T47D (cell line): Measurements from ENCODE around the gene RNLS.

Experiments used
- DNase-seq, 2 experiments: peaks; one replicate each; pipeline versions ENCODE4 v3.0.0 to v3.0.0-alpha.2; 2011 to 2012; ENCODE audit warnings: low read depth in 1 of 2, low spot score in 1 of 2
- JUND ChIP-seq: IDR thresholded peaks from 2 replicates; pipeline ENCODE4 v1.6.1; 2012; ENCODE audit warnings: low read depth
- in situ Hi-C: cut with HindIII; loops from 2 replicates; pipeline ENCODE4 v1.10.0; 2016; ENCODE audit warnings: low sequenced_read_pairs, low pct_unique_long_range_greater_than_20kb

Gene RNLS

DNA sequence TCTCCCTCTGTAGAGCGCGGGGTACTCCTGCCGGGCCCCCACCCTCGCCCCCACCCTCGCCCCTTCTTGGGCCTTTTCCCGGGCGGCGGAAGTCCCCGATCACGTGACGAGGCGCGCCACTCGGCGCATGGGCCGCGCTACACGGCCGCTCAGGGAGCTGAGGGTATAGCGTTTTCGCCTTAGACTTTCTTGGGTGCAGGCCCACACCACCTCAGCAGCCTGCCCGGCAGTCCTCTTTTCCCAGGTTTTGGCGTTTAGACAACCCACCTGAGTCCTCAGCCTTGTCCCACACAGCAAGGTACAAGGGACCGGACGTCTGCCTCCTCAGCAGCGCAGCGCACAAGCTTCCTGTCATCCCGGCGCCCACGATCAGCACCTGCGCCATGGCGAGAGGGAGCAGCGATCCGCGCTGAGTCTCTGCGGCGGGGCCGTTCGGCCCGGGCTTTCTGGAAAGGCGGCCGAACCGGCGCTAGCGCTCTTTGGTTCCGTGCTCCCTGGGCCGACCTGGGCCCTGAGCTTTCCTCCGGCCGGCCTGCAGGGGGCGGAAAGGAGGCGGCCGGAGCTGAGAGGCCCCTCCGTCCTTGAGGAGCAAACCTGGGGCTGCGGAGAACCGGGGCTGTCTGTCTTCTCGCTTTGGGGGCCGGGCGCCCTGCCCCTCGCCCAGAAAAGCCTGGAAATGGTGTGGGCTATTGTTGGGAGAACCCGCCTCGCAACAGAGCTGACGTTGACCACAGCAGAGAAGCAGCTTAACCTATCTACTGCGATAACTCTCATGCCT, at the start of gene RNLS:
Gene RNLS, minus strand, starts transcription at position 513 of the 778 bp plus-strand sequence.
- TF ChIP-seq JUND: no peak
- in situ Hi-C loops: no loop called here
- DNase-seq: peak; percentile 11 to 55

GRCh38 chr10:88624840-88625239, 41.7 kb upstream of the RNLS start:
- TF ChIP-seq JUND: no peak
- DNase-seq: no peak
- in situ Hi-C loops: no loop called here

DNA sequence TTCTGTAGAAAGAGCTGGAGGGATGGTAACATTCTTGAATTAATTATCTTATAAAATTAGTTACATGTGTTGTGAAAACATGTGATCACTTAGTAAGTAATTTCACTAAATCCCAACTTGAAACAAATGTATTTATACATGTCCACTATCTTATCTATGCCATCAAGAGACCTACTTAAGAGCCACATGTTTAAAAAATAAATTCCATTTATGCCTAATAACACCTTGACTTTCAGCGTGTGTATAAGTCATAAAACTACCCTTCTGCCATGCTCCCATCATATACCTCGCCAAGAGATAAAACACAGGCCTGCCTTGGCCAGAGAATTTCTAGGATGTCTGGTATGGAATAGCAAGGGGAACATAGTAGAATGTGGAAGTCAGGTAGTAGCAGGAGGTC, 40.7 kb upstream of the RNLS start:
- no peak for DNase-seq
- in situ Hi-C loops: no loop called here
- TF ChIP-seq JUND: no peak

DNA sequence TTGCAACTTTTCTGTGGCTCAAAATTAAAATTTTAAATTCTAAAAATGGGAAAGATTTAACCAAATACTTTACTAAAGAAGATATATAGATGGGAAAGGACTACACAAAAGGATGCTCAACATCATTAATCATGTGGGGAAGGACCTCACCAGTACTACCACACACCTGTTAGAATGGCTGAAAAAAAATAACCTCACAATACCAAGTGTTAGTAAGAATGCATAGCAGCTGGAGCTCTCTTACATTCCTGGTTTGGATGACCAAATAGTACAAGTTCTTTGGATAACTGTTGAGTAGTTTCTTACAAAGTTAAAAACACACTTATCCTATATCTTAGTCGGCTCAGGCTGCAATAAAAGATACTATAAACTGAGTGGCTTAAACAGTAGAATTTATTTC, 37.3 kb upstream of the RNLS start:
- no peak for TF ChIP-seq JUND
- in situ Hi-C loops: no loop called here
- DNase-seq: no peak

DNA sequence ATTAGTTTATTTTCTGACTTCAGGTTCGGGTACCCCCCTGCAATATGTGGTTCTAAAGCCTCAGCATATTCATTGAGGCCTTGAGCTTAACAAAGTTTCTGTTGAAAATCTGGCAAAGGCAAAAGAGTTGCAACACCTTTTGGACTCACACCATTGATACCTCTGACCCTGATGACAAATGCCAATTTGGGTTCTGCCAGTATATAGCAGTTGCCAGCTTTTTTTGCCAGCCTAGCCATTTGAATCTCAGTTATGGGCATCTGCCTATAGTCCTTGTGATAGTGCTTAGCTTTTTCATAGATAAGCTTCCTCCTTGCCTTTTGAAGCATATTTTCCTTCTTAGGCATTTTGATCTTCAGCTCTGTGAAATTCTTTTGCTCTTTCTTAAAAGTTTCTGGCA, 35.4 kb upstream of the RNLS start:
- TF ChIP-seq JUND: no peak
- in situ Hi-C loops: no loop called here
- no peak for DNase-seq

- in situ Hi-C loops: no loop called here
- DNase-seq: no peak
- TF ChIP-seq JUND: no peak
Measured at GRCh38 chr10:88617772-88618300, 34.7 kb upstream of the RNLS start.

- TF ChIP-seq JUND: no peak
Measured at GRCh38 chr10:88616250-88616977, 33.3 kb upstream of the RNLS start.

DNA sequence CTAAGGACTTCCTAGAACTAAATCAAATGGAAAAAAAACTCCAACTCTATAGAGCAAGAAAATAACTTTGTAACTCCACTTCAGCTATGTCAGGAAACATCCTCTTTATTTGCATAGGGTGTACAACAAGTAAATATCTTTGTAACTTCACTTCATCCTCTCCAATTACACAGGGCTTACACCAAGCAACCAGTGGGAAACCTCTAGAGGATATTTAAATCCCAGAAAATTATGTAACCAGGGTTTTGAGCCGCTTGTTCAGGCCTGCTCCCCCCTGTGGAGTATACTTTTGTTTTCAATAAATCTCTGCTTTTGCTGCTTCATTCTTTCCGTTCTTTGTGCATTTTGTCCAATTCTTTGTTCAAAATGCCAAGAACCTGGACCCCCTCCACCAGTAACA, 25.7 kb upstream of the RNLS start:
- no peak for TF ChIP-seq JUND
- DNase-seq: no peak
- in situ Hi-C loops: no loop called here

More at GRCh38 chr10:88616250-88616977, 33.3 kb upstream of the RNLS start:
- in situ Hi-C loops: no loop called here
- no peak for DNase-seq

DNA sequence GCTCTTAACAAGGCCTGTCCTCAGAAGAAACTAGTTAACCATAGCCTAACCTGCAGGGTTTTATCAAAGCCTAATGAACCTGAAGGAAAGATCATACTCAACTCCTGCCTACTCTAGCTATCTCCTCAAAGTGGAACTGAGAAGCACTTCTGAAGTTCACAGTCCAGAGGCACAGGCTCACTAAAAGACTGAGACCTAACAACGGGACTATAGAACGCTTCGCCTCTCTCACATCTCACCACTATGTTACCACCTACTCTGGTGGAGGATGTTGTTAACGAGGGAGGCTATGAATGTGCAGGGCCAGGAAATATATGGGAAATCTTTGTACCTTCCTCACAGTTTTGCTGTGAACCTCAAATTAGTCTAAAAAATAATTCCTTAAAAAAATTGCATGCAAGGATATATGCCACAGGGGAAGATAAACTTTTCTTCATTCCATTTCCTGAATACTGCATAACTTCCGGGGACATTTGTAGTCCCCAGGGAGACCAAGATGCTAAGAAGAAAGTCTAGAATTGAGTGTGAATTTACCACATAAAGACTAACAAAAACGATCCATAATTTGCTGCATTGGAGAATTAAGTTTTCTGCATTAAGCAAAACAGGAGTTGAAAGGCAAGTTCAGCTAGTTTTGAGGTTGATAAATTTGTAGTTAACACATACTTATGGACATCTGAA, 25.1 kb upstream of the RNLS start:
- TF ChIP-seq JUND: no peak
- DNase-seq: no peak
- in situ Hi-C loops: no loop called here

DNA sequence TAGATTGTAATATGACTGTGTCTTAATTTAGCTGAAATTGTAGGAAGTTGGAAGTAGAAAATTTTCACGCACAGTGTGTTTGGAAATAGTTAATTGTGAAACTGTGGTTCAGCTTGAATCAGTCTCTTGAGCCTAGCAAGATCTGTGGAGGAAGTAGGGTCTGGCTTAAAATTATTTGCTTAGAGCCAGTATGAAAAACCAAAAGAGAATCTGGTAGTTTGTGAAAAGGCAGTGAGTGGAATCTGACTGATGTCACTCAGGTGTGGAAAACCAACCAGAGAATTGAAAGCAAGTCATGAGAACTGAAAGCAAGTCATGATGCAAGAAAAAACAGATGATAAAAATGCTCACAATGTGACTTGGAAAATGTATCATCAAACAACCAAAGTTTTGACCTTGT, 14.9 kb upstream of the RNLS start:
- in situ Hi-C loops: no loop called here

DNA sequence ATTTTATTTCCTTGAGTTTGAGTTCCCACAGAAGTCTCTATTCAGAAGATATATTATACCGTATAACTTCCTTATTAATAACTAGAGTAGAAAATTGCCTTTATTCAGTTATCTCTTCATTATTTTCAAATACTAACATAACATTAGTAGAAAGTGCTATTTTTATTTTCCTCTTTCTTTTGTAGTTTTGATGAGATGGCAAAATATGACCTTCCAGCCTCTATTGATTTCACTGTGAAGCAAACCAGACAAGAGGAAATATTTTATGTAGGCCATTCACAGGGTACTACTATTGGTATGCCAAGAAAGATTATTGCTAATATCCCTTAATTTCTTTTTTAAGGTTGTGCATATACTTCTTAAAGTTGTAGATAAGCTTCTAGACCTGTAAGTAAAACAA, 11.4 kb upstream of the RNLS start:
- in situ Hi-C loops: no loop called here
- no peak for DNase-seq
- TF ChIP-seq JUND: no peak

More for the DNA sequence above, 14.9 kb upstream of the RNLS start:
- DNase-seq: no peak
- no peak for TF ChIP-seq JUND

- DNase-seq: no peak
- no peak for TF ChIP-seq JUND
- in situ Hi-C loops: no loop called here
Measured at GRCh38 chr10:88592906-88593305, 9.8 kb upstream of the RNLS start.

- no peak for TF ChIP-seq JUND
- in situ Hi-C loops: no loop called here
- no peak for DNase-seq
Measured at GRCh38 chr10:88592381-88592780, 9.3 kb upstream of the RNLS start.
